Measurements from ENCODE around the gene CFI.
"Not testable (repeated sequence)": the region's sequence is repeated elsewhere in the genome, so short reads cannot be mapped to it uniquely, and the experiment has no call there.

CFI gene

GRCh38 chr4:109795059-109795458, 6.7 kb downstream of the CFI start:
- no peak for DNase-seq

GRCh38 chr4:109787807-109788206, 14.0 kb downstream of the CFI start:
- DNase-seq = no peak

GRCh38 chr4:109786846-109787245, 15.0 kb downstream of the CFI start:
- no peak for DNase-seq

- DNase-seq = not testable (repeated sequence)
These were observed 19.7 kb downstream of the CFI start for GRCh38 chr4:109782092-109782491.

GRCh38 chr4:109764789-109765402, 36.9 kb downstream of the CFI start:
- no peak for DNase-seq

GRCh38 chr4:109764376-109764775, 37.4 kb downstream of the CFI start:
- DNase-seq = no peak

- DNase-seq = no peak
These were observed 41.1 kb downstream of the CFI start for GRCh38 chr4:109760682-109761081.

GRCh38 chr4:109755656-109756055, 46.1 kb downstream of the CFI start:
- no peak for DNase-seq

- DNase-seq = peak; percentile 5
These were observed 47.5 kb downstream of the CFI start for GRCh38 chr4:109754093-109754857.

GRCh38 chr4:109752525-109752924, 49.3 kb downstream of the CFI start:
- no peak for DNase-seq

GRCh38 chr4:109751852-109752251, 49.9 kb downstream of the CFI start:
- no peak for DNase-seq

GRCh38 chr4:109750652-109751244, 51.1 kb downstream of the CFI start:
- DNase-seq = no peak

GRCh38 chr4:109749388-109750082, 52.3 kb downstream of the CFI start:
- DNase-seq = no peak

GRCh38 chr4:109748114-109748513, 53.7 kb downstream of the CFI start:
- no peak for DNase-seq

- no peak for DNase-seq
These were observed 55.1 kb downstream of the CFI start for GRCh38 chr4:109746728-109747127.

- no peak for DNase-seq
These were observed 56.0 kb downstream of the CFI start for GRCh38 chr4:109745830-109746229.

GRCh38 chr4:109739547-109739946, 62.3 kb downstream of the CFI start:
- DNase-seq = no peak

- DNase-seq = no peak
These were observed 63.5 kb downstream of the CFI start for GRCh38 chr4:109738104-109738872.

GRCh38 chr4:109735566-109736365, 66.0 kb downstream of the CFI start:
- DNase-seq = no peak

- no peak for DNase-seq
These were observed 68.1 kb downstream of the CFI start for GRCh38 chr4:109733728-109734127.

GRCh38 chr4:109730619-109731545, 70.9 kb downstream of the CFI start:
- DNase-seq = no peak
